Measurements from ENCODE around the gene KLHL12.
"Not testable (repeated sequence)": the region's sequence is repeated elsewhere in the genome, so short reads cannot be mapped to it uniquely, and the experiment has no call there.

The KLHL12 gene

GRCh38 chr1:202905331-202905730 lies 21.7 kb downstream of the KLHL12 start:
- no peaks in the 10 kb centered on the region for H3K9me3 ChIP-seq (ENCODE audit: control insufficient read depth, low read length)
- H3K27me3 ChIP-seq (ENCODE audit: control insufficient read depth, insufficient read depth, low read length) = no peaks in the 10 kb centered on the region
- no peaks in the 10 kb centered on the region for H3K36me3 ChIP-seq (ENCODE audit: control insufficient read depth, insufficient read depth, low read length)
- H3K4me1 ChIP-seq (ENCODE audit: control insufficient read depth, insufficient read depth, low read length) = no peaks in the 10 kb centered on the region
- H3K4me3 ChIP-seq (ENCODE audit: low read length) = no peak overlapping the region
- no peak overlapping the region for H3K9ac ChIP-seq (ENCODE audit: low read length)

GRCh38 chr1:202903808-202904207 lies 23.2 kb downstream of the KLHL12 start:
- H3K4me3 ChIP-seq (ENCODE audit: low read length); H3K9ac ChIP-seq (ENCODE audit: low read length); H3K36me3 ChIP-seq (ENCODE audit: control insufficient read depth, insufficient read depth, low read length); H3K9me3 ChIP-seq (ENCODE audit: control insufficient read depth, low read length); H3K4me1 ChIP-seq (ENCODE audit: control insufficient read depth, insufficient read depth, low read length); H3K27me3 ChIP-seq (ENCODE audit: control insufficient read depth, insufficient read depth, low read length): not testable (repeated sequence)

GRCh38 chr1:202901555-202901954 lies 25.5 kb downstream of the KLHL12 start:
- no peaks in the 10 kb centered on the region for H3K36me3 ChIP-seq (ENCODE audit: control insufficient read depth, insufficient read depth, low read length)
- no peak overlapping the region for H3K4me3 ChIP-seq (ENCODE audit: low read length)
- no peaks in the 10 kb centered on the region for H3K9me3 ChIP-seq (ENCODE audit: control insufficient read depth, low read length)
- no peaks in the 10 kb centered on the region for H3K27me3 ChIP-seq (ENCODE audit: control insufficient read depth, insufficient read depth, low read length)
- H3K9ac ChIP-seq (ENCODE audit: low read length) = no peak overlapping the region
- no peaks in the 10 kb centered on the region for H3K4me1 ChIP-seq (ENCODE audit: control insufficient read depth, insufficient read depth, low read length)

- Histone ChIP-seq H3K4me3 (ENCODE audit: low read length) (no peak overlapping the region), H3K9ac (ENCODE audit: low read length) (no peak overlapping the region), H3K36me3 (ENCODE audit: control insufficient read depth, insufficient read depth, low read length) (peaks cover 4% of the 10 kb centered on the region), H3K9me3 (ENCODE audit: control insufficient read depth, low read length) (no peaks in the 10 kb centered on the region), H3K4me1 (ENCODE audit: control insufficient read depth, insufficient read depth, low read length) (peaks cover 6% of the 10 kb centered on the region), H3K27me3 (ENCODE audit: control insufficient read depth, insufficient read depth, low read length) (no peaks in the 10 kb centered on the region)
Measured at GRCh38 chr1:202892501-202892900, 34.5 kb downstream of the KLHL12 start.

GRCh38 chr1:202890392-202890791 lies 36.6 kb downstream of the KLHL12 start:
- Histone ChIP-seq H3K9me3 (ENCODE audit: control insufficient read depth, low read length) (no peaks in the 10 kb centered on the region), H3K9ac (ENCODE audit: low read length) (no peak overlapping the region), H3K4me1 (ENCODE audit: control insufficient read depth, insufficient read depth, low read length) (peaks cover 8% of the 10 kb centered on the region), H3K4me3 (ENCODE audit: low read length) (no peak overlapping the region), H3K27me3 (ENCODE audit: control insufficient read depth, insufficient read depth, low read length) (no peaks in the 10 kb centered on the region), H3K36me3 (ENCODE audit: control insufficient read depth, insufficient read depth, low read length) (peaks cover 4% of the 10 kb centered on the region)

- Histone ChIP-seq H3K27me3 (ENCODE audit: control insufficient read depth, insufficient read depth, low read length) (no peaks in the 10 kb centered on the region), H3K9ac (ENCODE audit: low read length) (peak within 1 kb of the TSS; percentile 85), H3K9me3 (ENCODE audit: control insufficient read depth, low read length) (no peaks in the 10 kb centered on the region), H3K4me1 (ENCODE audit: control insufficient read depth, insufficient read depth, low read length) (peaks cover 8% of the 10 kb centered on the region), H3K4me3 (ENCODE audit: low read length) (peak within 1 kb of the TSS; percentile 79), H3K36me3 (ENCODE audit: control insufficient read depth, insufficient read depth, low read length) (peaks cover 4% of the 10 kb centered on the region)
Measured at GRCh38 chr1:202888531-202889360, 38.3 kb downstream of the KLHL12 start, which contains the start of gene RABIF. Gene RABIF, minus strand, starts transcription at chr1:202889149. Its CDS starts 51 bp downstream, at chr1:202889098.

GRCh38 chr1:202888221-202888530 lies 38.9 kb downstream of the KLHL12 start:
- H3K9ac ChIP-seq (ENCODE audit: low read length) = peak overlapping the region; percentile 85
- H3K9me3 ChIP-seq (ENCODE audit: control insufficient read depth, low read length) = no peaks in the 10 kb centered on the region
- H3K27me3 ChIP-seq (ENCODE audit: control insufficient read depth, insufficient read depth, low read length) = no peaks in the 10 kb centered on the region
- peak overlapping the region; percentile 79 for H3K4me3 ChIP-seq (ENCODE audit: low read length)
- H3K36me3 ChIP-seq (ENCODE audit: control insufficient read depth, insufficient read depth, low read length) = peaks cover 2% of the 10 kb centered on the region
- peaks cover 8% of the 10 kb centered on the region for H3K4me1 ChIP-seq (ENCODE audit: control insufficient read depth, insufficient read depth, low read length)

GRCh38 chr1:202880961-202881460 lies 46.0 kb downstream of the KLHL12 start:
- H3K27me3 ChIP-seq (ENCODE audit: control insufficient read depth, insufficient read depth, low read length) = no peaks in the 10 kb centered on the region
- H3K36me3 ChIP-seq (ENCODE audit: control insufficient read depth, insufficient read depth, low read length) = no peaks in the 10 kb centered on the region
- no peaks in the 10 kb centered on the region for H3K9me3 ChIP-seq (ENCODE audit: control insufficient read depth, low read length)
- H3K9ac ChIP-seq (ENCODE audit: low read length) = no peak overlapping the region
- no peak overlapping the region for H3K4me3 ChIP-seq (ENCODE audit: low read length)
- no peaks in the 10 kb centered on the region for H3K4me1 ChIP-seq (ENCODE audit: control insufficient read depth, insufficient read depth, low read length)

GRCh38 chr1:202880062-202880461 lies 47.0 kb downstream of the KLHL12 start:
- H3K9me3 ChIP-seq (ENCODE audit: control insufficient read depth, low read length) = no peaks in the 10 kb centered on the region
- H3K27me3 ChIP-seq (ENCODE audit: control insufficient read depth, insufficient read depth, low read length) = no peaks in the 10 kb centered on the region
- no peaks in the 10 kb centered on the region for H3K36me3 ChIP-seq (ENCODE audit: control insufficient read depth, insufficient read depth, low read length)
- H3K9ac ChIP-seq (ENCODE audit: low read length) = no peak overlapping the region
- H3K4me1 ChIP-seq (ENCODE audit: control insufficient read depth, insufficient read depth, low read length) = no peaks in the 10 kb centered on the region
- no peak overlapping the region for H3K4me3 ChIP-seq (ENCODE audit: low read length)

GRCh38 chr1:202879128-202879527 lies 47.9 kb downstream of the KLHL12 start:
- Histone ChIP-seq H3K4me1 (ENCODE audit: control insufficient read depth, insufficient read depth, low read length) (no peaks in the 10 kb centered on the region), H3K27me3 (ENCODE audit: control insufficient read depth, insufficient read depth, low read length) (no peaks in the 10 kb centered on the region), H3K4me3 (ENCODE audit: low read length) (no peak overlapping the region), H3K36me3 (ENCODE audit: control insufficient read depth, insufficient read depth, low read length) (no peaks in the 10 kb centered on the region), H3K9ac (ENCODE audit: low read length) (no peak overlapping the region), H3K9me3 (ENCODE audit: control insufficient read depth, low read length) (no peaks in the 10 kb centered on the region)

- no peak overlapping the region for H3K4me3 ChIP-seq (ENCODE audit: low read length)
- no peak overlapping the region for H3K9ac ChIP-seq (ENCODE audit: low read length)
- H3K9me3 ChIP-seq (ENCODE audit: control insufficient read depth, low read length) = no peaks in the 10 kb centered on the region
- no peaks in the 10 kb centered on the region for H3K4me1 ChIP-seq (ENCODE audit: control insufficient read depth, insufficient read depth, low read length)
- H3K27me3 ChIP-seq (ENCODE audit: control insufficient read depth, insufficient read depth, low read length) = no peaks in the 10 kb centered on the region
- H3K36me3 ChIP-seq (ENCODE audit: control insufficient read depth, insufficient read depth, low read length) = no peaks in the 10 kb centered on the region
Measured at GRCh38 chr1:202873026-202873425, 54.0 kb downstream of the KLHL12 start.

GRCh38 chr1:202871367-202871766 lies 55.7 kb downstream of the KLHL12 start:
- Histone ChIP-seq H3K27me3 (ENCODE audit: control insufficient read depth, insufficient read depth, low read length) (no peaks in the 10 kb centered on the region), H3K4me3 (ENCODE audit: low read length) (no peak overlapping the region), H3K4me1 (ENCODE audit: control insufficient read depth, insufficient read depth, low read length) (no peaks in the 10 kb centered on the region), H3K36me3 (ENCODE audit: control insufficient read depth, insufficient read depth, low read length) (no peaks in the 10 kb centered on the region), H3K9me3 (ENCODE audit: control insufficient read depth, low read length) (no peaks in the 10 kb centered on the region), H3K9ac (ENCODE audit: low read length) (no peak overlapping the region)
